Endodermal cell (in vitro differentiated cells): ENCODE data around the gene COX6A1. TPM values are rescaled to one million over a fixed set of nuclear protein-coding genes. Genes with fewer than 3 reads are reported as not detected.
"Not testable (repeated sequence)": the region's sequence is repeated elsewhere in the genome, so short reads cannot be mapped to it uniquely, and the experiment has no call there.

Experiments
- DNase-seq: peaks from one replicate; pipeline ENCODE4 v3.0.0-alpha.2; 2017
- H3K27ac ChIP-seq: 2 replicates; pipeline ENCODE4 v1.5.1; 2013; ENCODE audit warnings: mild to moderate bottlenecking, low read depth, low read length, moderate library complexity
- H3K27me3 ChIP-seq: 2 replicates; pipeline ENCODE4 v1.6.1; 2013; ENCODE audit warnings: mild to moderate bottlenecking, low read length, moderate library complexity; ENCODE audit not compliant: insufficient read depth, control insufficient read depth, poor library complexity, severe bottlenecking
- H3K36me3 ChIP-seq: 2 replicates; pipeline ENCODE4 v1.7.0; 2013; ENCODE audit warnings: mild to moderate bottlenecking, low read length, moderate library complexity; ENCODE audit not compliant: control insufficient read depth, insufficient read depth
- H3K4me1 ChIP-seq: one replicate; pipeline ENCODE4 v1.7.0; 2013; ENCODE audit warnings: low read length; ENCODE audit not compliant: control insufficient read depth, insufficient read depth
- H3K4me3 ChIP-seq: 2 replicates; pipeline ENCODE4 v1.5.1; 2013; ENCODE audit warnings: mild to moderate bottlenecking, low read length, moderate library complexity
- H3K9ac ChIP-seq: 2 replicates; pipeline ENCODE4 v1.6.1; 2013; ENCODE audit warnings: mild to moderate bottlenecking, low read length, moderate library complexity; ENCODE audit not compliant: poor library complexity, severe bottlenecking; ENCODE audit errors: extremely low read depth
- H3K9me3 ChIP-seq: 2 replicates; pipeline ENCODE4 v1.6.1; 2013; ENCODE audit warnings: mild to moderate bottlenecking, low read length, moderate library complexity; ENCODE audit not compliant: control insufficient read depth
- H3K27ac Mint-ChIP-seq: 2 replicates; pipeline ENCODE4 v1.8.0; 2020; ENCODE audit warnings: mixed read lengths
- H3K27me3 Mint-ChIP-seq: 2 replicates; pipeline ENCODE4 v1.8.0; 2021; ENCODE audit warnings: mild to moderate bottlenecking, mixed read lengths; ENCODE audit not compliant: insufficient read depth
- H3K36me3 Mint-ChIP-seq: 2 replicates; pipeline ENCODE4 v1.8.0; 2020; ENCODE audit warnings: low read depth, mixed read lengths
- H3K4me1 Mint-ChIP-seq: 2 replicates; pipeline ENCODE4 v1.8.0; 2020; ENCODE audit warnings: mixed read lengths
- H3K4me3 Mint-ChIP-seq: 2 replicates; pipeline ENCODE4 v1.8.0; 2020; ENCODE audit warnings: mild to moderate bottlenecking, moderate library complexity, mixed read lengths
- H3K9me3 Mint-ChIP-seq: 2 replicates; pipeline ENCODE4 v1.8.0; 2020; ENCODE audit warnings: mild to moderate bottlenecking, mixed read lengths
- WGBS, 2 experiments: methylation state at CpG; one replicate each; pipeline versions ENCODE4 v1.1.5 to v1.1.7; 2013; ENCODE audit warnings: missing lambda C conversion rate in 2 of 2, mixed read lengths in 1 of 2; ENCODE audit not compliant: insufficient coverage in 1 of 2, insufficient read length in 1 of 2; 5-methylcytosine and 5-hydroxymethylcytosine counted together
- total RNA-seq, 2 donors: library from RNA; stranded (reverse); fragmentation: NEBNext Ultra II Directional in 1 of 2; extraction: Animal tissue kit (Norgen Biotek cat#: 25700) in 1 of 2; gene quantifications; 2 replicates in 1 of 2; 3 replicates in 1 of 2; pipeline ENCODE4 v1.2.1, GENCODE V29; 2021
- TF ChIP-seq, protein P1 (sequence below): fragments of 200-600 bp; sonication (generic); conservative IDR thresholded peaks from 2 replicates; pipeline ENCODE4 v1.5.0; 2021; ENCODE audit warnings: antibody characterized with exemption, mild to moderate bottlenecking

Gene COX6A1
- total RNA-seq, 2 donors from 2014 or later: 344 to 354 TPM

DNA sequence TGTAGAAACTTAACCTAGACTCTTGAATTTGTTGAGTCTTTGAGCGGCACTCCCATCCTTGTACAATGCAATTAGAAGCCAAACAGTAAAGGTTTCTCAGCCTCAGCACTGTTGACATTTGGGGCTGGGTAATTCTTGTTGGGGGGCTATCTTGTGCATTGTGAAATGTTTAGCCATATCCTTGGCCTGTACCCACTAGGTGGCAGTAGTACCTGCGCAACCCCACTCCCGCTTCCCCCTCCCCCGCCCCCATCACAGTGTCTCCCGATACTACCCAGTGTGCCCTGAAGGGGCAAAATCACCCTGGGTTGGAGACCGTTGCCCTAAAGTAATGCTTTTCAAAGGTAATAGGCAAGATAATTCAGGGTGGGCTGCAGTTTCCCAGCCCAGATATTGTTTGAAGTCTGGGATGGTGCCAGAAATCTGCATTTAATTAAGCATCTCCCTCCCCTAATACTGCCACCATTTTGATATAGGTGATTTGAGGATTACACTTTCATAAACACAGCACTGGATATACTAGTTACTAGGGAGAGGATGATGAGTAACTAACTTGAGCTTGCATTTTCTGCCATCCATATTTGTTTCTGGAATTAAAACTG is 1.8 kb downstream of the COX6A1 start:
- Histone ChIP-seq H3K4me3 (no peak overlapping the region), H3K4me1 (no peaks in the 10 kb centered on the region), H3K9me3 (no peaks in the 10 kb centered on the region), H3K9ac (no peak overlapping the region), H3K27ac (no peak overlapping the region), H3K36me3 (peaks cover 46% of the 10 kb centered on the region), H3K27me3 (no peaks in the 10 kb centered on the region)
- 43 to 53% methylated on average over 3 to 6 of the region's 6 CpGs for WGBS, 2 experiments
- peaks cover 3% of the 10 kb centered on the region for H3K4me1 Mint-ChIP-seq
- H3K27me3 Mint-ChIP-seq: no peaks in the 10 kb centered on the region
- no peak overlapping the region for H3K27ac Mint-ChIP-seq
- H3K36me3 Mint-ChIP-seq: peaks cover 44% of the 10 kb centered on the region
- DNase-seq: peak; percentile 95
- TF ChIP-seq, protein P1, sequence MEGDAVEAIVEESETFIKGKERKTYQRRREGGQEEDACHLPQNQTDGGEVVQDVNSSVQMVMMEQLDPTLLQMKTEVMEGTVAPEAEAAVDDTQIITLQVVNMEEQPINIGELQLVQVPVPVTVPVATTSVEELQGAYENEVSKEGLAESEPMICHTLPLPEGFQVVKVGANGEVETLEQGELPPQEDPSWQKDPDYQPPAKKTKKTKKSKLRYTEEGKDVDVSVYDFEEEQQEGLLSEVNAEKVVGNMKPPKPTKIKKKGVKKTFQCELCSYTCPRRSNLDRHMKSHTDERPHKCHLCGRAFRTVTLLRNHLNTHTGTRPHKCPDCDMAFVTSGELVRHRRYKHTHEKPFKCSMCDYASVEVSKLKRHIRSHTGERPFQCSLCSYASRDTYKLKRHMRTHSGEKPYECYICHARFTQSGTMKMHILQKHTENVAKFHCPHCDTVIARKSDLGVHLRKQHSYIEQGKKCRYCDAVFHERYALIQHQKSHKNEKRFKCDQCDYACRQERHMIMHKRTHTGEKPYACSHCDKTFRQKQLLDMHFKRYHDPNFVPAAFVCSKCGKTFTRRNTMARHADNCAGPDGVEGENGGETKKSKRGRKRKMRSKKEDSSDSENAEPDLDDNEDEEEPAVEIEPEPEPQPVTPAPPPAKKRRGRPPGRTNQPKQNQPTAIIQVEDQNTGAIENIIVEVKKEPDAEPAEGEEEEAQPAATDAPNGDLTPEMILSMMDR: peak; percentile 92
- no peaks in the 10 kb centered on the region for H3K9me3 Mint-ChIP-seq
- peak overlapping the region; percentile 78 for H3K4me3 Mint-ChIP-seq

DNA sequence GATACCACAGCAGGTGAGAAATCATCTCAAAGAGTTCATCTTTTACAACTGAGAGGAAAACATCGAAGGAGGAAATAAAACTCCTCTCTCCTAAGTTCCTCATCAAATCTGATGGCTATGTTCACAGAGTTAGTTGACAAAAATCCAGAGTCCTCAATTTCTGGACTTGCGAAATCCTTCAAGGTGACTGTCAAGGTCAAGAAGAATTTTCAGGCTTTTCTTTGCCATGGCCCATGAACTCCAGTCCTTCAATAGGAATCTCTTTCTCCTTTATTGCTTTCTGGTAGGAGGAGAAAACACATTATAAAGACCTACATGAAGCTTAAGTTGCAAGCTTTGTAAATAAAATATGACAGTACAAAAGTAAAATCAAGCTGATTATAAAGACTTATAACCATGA is 6.8 kb downstream of the COX6A1 start:
- Histone ChIP-seq H3K9ac (no peak overlapping the region), H3K27ac (no peak overlapping the region), H3K27me3 (no peaks in the 10 kb centered on the region), H3K4me1 (no peaks in the 10 kb centered on the region), H3K9me3 (no peaks in the 10 kb centered on the region), H3K4me3 (peak overlapping the region; percentile 100), H3K36me3 (peaks cover 63% of the 10 kb centered on the region)
- H3K4me3 Mint-ChIP-seq: peak overlapping the region; percentile 99
- no peak overlapping the region for H3K27ac Mint-ChIP-seq
- WGBS, 2 experiments: 96 to 100% methylated on average over 2 of the region's 2 CpGs
- TF ChIP-seq, protein P1: no peak
- no peak for DNase-seq
- peaks cover 9% of the 10 kb centered on the region for H3K4me1 Mint-ChIP-seq
- peaks cover 62% of the 10 kb centered on the region for H3K36me3 Mint-ChIP-seq
- H3K9me3 Mint-ChIP-seq: no peaks in the 10 kb centered on the region
- no peaks in the 10 kb centered on the region for H3K27me3 Mint-ChIP-seq

DNA sequence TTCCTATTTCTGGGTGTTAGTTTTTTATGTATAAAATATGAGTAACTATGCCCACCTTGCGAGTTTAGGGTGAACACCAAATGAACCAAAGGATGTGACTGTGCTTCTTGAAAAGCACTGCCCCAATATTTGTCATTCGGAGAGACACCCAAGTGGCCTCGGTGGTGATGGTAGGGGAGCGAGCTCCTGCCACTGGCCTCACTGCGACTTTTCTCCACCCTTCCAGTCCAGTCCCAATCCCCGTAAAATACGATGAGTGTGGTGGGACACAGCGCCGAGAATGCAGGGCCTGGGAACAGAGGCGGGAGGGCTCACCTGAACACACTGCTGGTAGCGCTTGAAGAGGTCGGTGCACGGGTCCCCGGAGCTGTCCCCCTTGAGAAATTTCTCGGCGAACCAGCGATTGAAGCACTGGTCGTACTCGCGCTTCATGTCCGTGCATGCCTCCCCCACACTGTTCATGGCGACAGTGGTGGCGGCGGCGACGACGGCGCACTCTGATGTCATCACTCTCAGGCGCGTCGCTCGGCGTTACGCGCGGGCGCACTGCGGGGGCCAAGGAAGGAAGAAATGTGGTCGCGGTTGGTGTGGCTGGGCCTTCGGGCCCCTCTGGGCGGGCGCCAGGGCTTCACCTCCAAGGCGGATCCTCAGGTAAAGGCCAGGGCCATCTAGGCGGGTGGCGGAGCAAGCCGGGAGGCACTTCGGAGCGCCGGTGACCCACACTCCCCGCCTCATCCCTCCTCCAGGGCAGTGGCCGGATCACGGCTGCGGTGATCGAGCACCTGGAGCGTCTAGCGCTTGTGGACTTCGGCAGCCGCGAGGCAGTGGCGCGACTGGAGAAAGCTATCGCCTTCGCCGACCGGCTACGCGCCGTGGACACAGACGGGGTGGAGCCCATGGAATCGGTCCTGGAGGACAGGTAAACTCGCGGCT is 8.3 kb downstream of the COX6A1 start, which contains the start of the genes GATC and TRIAP1:
TSS of gene GATC (plus strand) at position 534 of the 933 bp plus-strand sequence. CDS start at position 571, 37 bp downstream.
TSS of gene TRIAP1 (minus strand) at position 474 of the 933 bp plus-strand sequence. CDS start at position 462, 12 bp downstream.
- H3K4me1 Mint-ChIP-seq: peaks cover 9% of the 10 kb centered on the region
- no peaks in the 10 kb centered on the region for H3K4me1 ChIP-seq
- TF ChIP-seq, protein P1: no peak
- peak within 1 kb of the TSS; percentile 99 for H3K4me3 Mint-ChIP-seq
- peak within 1 kb of the TSS; percentile 40 for H3K27ac ChIP-seq
- no peaks in the 10 kb centered on the region for H3K9me3 ChIP-seq
- H3K9me3 Mint-ChIP-seq: no peaks in the 10 kb centered on the region
- H3K36me3 ChIP-seq: peaks cover 58% of the 10 kb centered on the region
- H3K4me3 ChIP-seq: peak within 1 kb of the TSS; percentile 100
- peak within 1 kb of the TSS; percentile 99 for H3K27ac Mint-ChIP-seq
- H3K36me3 Mint-ChIP-seq: peaks cover 56% of the 10 kb centered on the region
- DNase-seq: peak; percentile 98
- WGBS, 2 experiments: 0% methylated on average over 23 to 73 of the region's 73 CpGs
- no peaks in the 10 kb centered on the region for H3K27me3 Mint-ChIP-seq
- no peaks in the 10 kb centered on the region for H3K27me3 ChIP-seq
- peak within 1 kb of the TSS; percentile 92 for H3K9ac ChIP-seq

DNA sequence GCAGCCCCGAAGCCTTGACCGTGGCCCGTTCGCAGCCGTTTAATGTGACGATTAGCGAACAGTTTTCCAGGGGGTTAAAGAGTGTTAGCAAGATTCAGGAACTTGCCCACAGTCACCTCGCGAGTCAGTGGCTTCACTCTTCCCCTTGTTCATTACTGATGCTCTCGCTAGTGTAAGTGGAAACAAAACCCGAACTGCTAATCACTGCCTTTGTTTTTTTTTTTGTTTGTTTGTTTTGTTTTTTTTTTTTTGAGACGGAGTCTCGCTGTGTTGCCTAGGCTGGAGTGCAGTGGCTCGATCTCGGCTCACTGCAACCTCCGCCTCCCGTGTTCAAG is 8.9 kb downstream of the COX6A1 start:
- Histone ChIP-seq H3K36me3 (peaks cover 53% of the 10 kb centered on the region), H3K4me3 (peak overlapping the region; percentile 100), H3K27ac (peak overlapping the region; percentile 40), H3K9ac (peak overlapping the region; percentile 92)
- peak overlapping the region; percentile 99 for H3K4me3 Mint-ChIP-seq
- not testable (repeated sequence) for H3K27me3 ChIP-seq, H3K4me1 Mint-ChIP-seq, H3K4me1 ChIP-seq, DNase-seq, H3K27me3 Mint-ChIP-seq, H3K9me3 ChIP-seq, H3K9me3 Mint-ChIP-seq
- WGBS, 2 experiments: 13% methylated on average over 6 to 17 of the region's 17 CpGs
- H3K36me3 Mint-ChIP-seq: peaks cover 50% of the 10 kb centered on the region
- peak overlapping the region; percentile 99 for H3K27ac Mint-ChIP-seq
